ENCODE results near the gene TMC1.

Gene TMC1

DNA sequence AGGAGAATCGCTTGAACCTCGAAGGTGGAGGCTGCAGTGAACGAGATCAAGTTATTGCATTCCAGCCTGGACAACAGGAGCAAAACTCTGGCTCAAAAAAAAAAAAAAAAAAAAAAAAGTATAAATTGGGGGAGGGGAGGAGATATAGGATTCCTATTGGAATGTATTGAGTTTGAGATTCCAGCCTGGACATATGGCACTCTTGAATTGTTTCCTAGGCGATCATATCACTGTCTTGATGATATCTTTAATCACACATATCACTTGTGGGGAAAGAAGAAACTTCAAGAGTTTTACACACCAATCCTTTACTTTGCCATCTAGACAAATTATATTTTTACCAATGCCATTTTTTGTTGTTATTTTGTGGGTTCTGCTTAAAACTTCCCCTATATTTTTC lies 42.4 kb downstream of the TMC1 start:
- Mint-ChIP-seq H3K27ac (ENCODE audit: low read depth) (no peak overlapping the region), H3K4me1 (no peaks in the 10 kb centered on the region), H3K4me3 (no peak overlapping the region), H3K36me3 (ENCODE audit: insufficient read depth) (peaks cover 2% of the 10 kb centered on the region), H3K27me3 (peaks cover 11% of the 10 kb centered on the region), H3K9me3 (peaks cover 6% of the 10 kb centered on the region)
- no peak for DNase-seq (ENCODE audit: low spot score in 2 of 2)
- ATAC-seq (replicated peaks; ENCODE audit: extremely low read depth, poor library complexity, severe bottlenecking), result no peak

DNA sequence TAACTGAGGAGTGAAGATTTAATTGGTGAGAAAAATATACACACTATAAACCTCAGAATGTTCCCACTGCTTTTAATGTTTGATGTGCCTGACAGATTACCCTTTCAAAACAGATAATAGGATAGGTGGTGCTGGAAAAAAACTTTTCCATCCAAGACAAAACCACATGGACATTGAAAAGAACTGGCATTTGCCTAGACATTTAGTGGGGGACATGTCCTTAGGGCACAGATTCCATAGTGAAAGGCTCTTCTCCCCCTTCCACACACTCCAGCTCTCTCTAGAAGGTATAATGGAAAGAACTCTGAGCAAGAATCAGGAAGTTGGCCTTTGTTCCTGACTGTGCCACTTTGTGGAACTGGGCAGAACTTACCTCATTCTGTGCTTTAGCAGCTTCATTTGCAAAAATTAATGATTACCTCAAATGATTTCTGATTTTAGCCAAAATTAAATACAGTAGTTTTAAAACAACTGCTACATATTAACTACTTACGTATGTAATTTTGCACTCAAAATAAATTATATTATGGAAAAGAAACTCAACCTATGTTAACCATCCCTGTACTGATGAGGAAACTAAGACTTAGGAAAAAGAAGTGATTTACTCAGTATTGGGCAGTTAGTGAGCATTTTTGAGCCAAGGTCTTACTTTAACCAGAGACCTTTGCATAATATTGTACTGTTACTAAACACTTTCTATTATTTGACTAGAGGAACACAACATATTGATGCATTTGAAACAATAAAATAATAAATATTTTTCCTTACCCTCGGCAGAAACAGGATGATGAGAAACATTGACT lies 43.3 kb downstream of the TMC1 start:
- Mint-ChIP-seq H3K4me1 (no peaks in the 10 kb centered on the region), H3K9me3 (peaks cover 6% of the 10 kb centered on the region), H3K27ac (ENCODE audit: low read depth) (no peak overlapping the region), H3K27me3 (peaks cover 11% of the 10 kb centered on the region), H3K4me3 (no peak overlapping the region), H3K36me3 (ENCODE audit: insufficient read depth) (peaks cover 2% of the 10 kb centered on the region)
- ATAC-seq (replicated peaks; ENCODE audit: extremely low read depth, poor library complexity, severe bottlenecking) (no peak), DNase-seq (ENCODE audit: low spot score in 2 of 2) (no peak)

GRCh38 chr9:72565535-72565934 lies 44.1 kb downstream of the TMC1 start:
- no peaks in the 10 kb centered on the region for H3K4me1 Mint-ChIP-seq
- no peak overlapping the region for H3K4me3 Mint-ChIP-seq
- H3K36me3 Mint-ChIP-seq (ENCODE audit: insufficient read depth), result peaks cover 2% of the 10 kb centered on the region
- H3K9me3 Mint-ChIP-seq, result peaks cover 6% of the 10 kb centered on the region
- DNase-seq (ENCODE audit: low spot score in 2 of 2) (no peak), ATAC-seq (replicated peaks; ENCODE audit: extremely low read depth, poor library complexity, severe bottlenecking) (no peak)
- peaks cover 5% of the 10 kb centered on the region for H3K27me3 Mint-ChIP-seq
- H3K27ac Mint-ChIP-seq (ENCODE audit: low read depth), result no peak overlapping the region

DNA sequence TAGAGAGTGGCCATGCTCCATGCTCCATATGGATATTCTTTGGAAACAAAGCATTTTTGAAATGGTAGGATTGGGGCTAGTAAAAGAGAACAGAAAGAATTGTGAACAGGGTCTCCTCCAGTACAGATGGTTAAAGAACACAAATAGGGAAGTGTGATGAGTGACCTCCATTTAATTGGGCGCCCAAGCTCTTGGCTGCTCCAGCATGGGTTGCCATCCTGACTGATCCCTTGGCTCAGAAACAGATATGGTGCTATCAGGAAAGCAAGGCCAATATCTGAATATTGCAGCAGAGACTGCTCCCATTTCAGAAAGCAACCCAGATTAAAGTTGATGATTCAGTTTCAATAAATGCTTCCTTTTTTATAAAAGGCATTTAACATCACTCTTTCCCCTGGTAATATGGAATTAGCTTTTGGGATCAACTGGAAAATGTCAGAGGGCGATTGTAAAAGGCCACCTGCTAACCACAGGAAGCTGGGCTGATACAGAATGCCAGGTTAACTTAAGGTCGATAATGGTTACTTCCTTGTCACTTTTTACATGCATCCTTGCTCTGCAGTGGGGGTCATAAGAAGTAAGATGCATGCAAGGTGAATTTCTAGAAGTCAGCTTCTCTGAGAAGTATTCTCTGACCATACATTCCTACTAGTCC lies 52.9 kb downstream of the TMC1 start:
- Mint-ChIP-seq H3K27ac (ENCODE audit: low read depth) (no peak overlapping the region), H3K4me3 (no peak overlapping the region), H3K36me3 (ENCODE audit: insufficient read depth) (no peaks in the 10 kb centered on the region), H3K4me1 (no peaks in the 10 kb centered on the region), H3K27me3 (peaks cover 15% of the 10 kb centered on the region), H3K9me3 (no peaks in the 10 kb centered on the region)
- ATAC-seq (replicated peaks; ENCODE audit: extremely low read depth, poor library complexity, severe bottlenecking) (no peak), DNase-seq (ENCODE audit: low spot score in 2 of 2) (no peak)

DNA sequence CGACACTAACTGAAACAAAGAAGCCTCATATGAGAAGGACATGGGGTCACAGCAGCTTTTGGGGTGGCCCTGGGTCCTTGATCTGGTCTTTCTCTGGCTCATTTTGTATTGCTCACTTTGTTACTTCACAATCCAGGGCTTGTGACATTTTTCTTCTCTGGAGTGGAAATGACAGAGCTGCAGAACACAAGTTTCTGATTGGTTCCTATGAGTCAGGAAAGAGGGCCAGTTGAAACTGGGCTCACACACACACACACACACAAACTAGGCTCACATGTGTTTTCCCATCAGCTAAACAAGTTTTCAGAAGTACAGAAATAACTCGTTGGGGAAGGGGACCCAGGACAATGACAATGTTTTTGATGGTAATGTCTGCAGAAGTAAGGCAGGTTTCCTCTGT lies 54.3 kb downstream of the TMC1 start:
- no peak overlapping the region for H3K4me3 Mint-ChIP-seq
- no peak for ATAC-seq (replicated peaks; ENCODE audit: extremely low read depth, poor library complexity, severe bottlenecking)

GRCh38 chr9:72576087-72576486 lies 54.7 kb downstream of the TMC1 start:
- H3K4me3 Mint-ChIP-seq, result no peak overlapping the region
- no peaks in the 10 kb centered on the region for H3K4me1 Mint-ChIP-seq
- DNase-seq (ENCODE audit: low spot score in 2 of 2) (no peak), ATAC-seq (replicated peaks; ENCODE audit: extremely low read depth, poor library complexity, severe bottlenecking) (no peak)
- peaks cover 15% of the 10 kb centered on the region for H3K27me3 Mint-ChIP-seq
- H3K27ac Mint-ChIP-seq (ENCODE audit: low read depth), result no peak overlapping the region
- H3K36me3 Mint-ChIP-seq (ENCODE audit: insufficient read depth), result no peaks in the 10 kb centered on the region
- H3K9me3 Mint-ChIP-seq, result no peaks in the 10 kb centered on the region

More for the DNA sequence above, 54.3 kb downstream of the TMC1 start:
- H3K36me3 Mint-ChIP-seq (ENCODE audit: insufficient read depth), result no peaks in the 10 kb centered on the region
- peaks cover 15% of the 10 kb centered on the region for H3K27me3 Mint-ChIP-seq
- no peaks in the 10 kb centered on the region for H3K4me1 Mint-ChIP-seq
- no peaks in the 10 kb centered on the region for H3K9me3 Mint-ChIP-seq
- DNase-seq (ENCODE audit: low spot score in 2 of 2), result no peak
- H3K27ac Mint-ChIP-seq (ENCODE audit: low read depth), result no peak overlapping the region

DNA sequence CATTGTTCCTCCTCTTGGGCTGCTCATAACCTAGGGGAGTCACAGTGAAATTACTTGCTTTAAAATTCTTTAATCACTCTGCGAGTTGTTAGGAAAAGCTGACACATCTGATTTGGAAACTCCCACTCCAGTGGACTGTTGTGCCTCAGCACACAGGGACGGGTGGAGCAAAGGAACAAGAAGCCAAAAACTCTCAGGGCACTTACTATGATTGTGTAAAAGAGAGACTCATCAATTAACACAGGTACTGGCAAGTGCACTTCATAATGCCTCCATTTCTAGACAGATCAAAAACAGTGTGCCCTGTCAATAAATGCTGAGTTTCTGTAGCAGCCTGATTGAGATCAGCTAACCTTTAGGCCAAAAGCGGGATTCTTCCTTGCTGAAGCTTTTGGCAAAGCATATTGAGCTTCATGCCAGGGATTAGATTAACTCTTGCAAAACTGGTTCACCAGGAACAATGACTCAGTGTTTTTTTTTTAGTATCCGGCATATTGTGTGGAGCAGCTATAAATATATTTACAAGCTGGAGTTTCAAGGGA lies 55.9 kb downstream of the TMC1 start:
- Mint-ChIP-seq H3K9me3 (no peaks in the 10 kb centered on the region), H3K27ac (ENCODE audit: low read depth) (no peak overlapping the region), H3K4me3 (no peak overlapping the region), H3K36me3 (ENCODE audit: insufficient read depth) (no peaks in the 10 kb centered on the region), H3K4me1 (no peaks in the 10 kb centered on the region), H3K27me3 (peaks cover 15% of the 10 kb centered on the region)
- DNase-seq (ENCODE audit: low spot score in 2 of 2), result no peak
- ATAC-seq (replicated peaks; ENCODE audit: extremely low read depth, poor library complexity, severe bottlenecking), result no peak

GRCh38 chr9:72579190-72579589 lies 57.8 kb downstream of the TMC1 start:
- ATAC-seq (replicated peaks; ENCODE audit: extremely low read depth, poor library complexity, severe bottlenecking), result no peak
- Mint-ChIP-seq H3K36me3 (ENCODE audit: insufficient read depth) (no peaks in the 10 kb centered on the region), H3K9me3 (no peaks in the 10 kb centered on the region), H3K27ac (ENCODE audit: low read depth) (no peak overlapping the region), H3K27me3 (peaks cover 11% of the 10 kb centered on the region), H3K4me1 (no peaks in the 10 kb centered on the region), H3K4me3 (no peak overlapping the region)
- no peak for DNase-seq (ENCODE audit: low spot score in 2 of 2)

GRCh38 chr9:72579880-72580550 lies 58.6 kb downstream of the TMC1 start:
- Mint-ChIP-seq H3K4me1 (no peaks in the 10 kb centered on the region), H3K36me3 (ENCODE audit: insufficient read depth) (no peaks in the 10 kb centered on the region), H3K4me3 (no peak overlapping the region), H3K9me3 (no peaks in the 10 kb centered on the region), H3K27ac (ENCODE audit: low read depth) (no peak overlapping the region), H3K27me3 (peaks cover 10% of the 10 kb centered on the region)
- no peak for ATAC-seq (replicated peaks; ENCODE audit: extremely low read depth, poor library complexity, severe bottlenecking)
- DNase-seq (ENCODE audit: low spot score in 2 of 2), result no peak

DNA sequence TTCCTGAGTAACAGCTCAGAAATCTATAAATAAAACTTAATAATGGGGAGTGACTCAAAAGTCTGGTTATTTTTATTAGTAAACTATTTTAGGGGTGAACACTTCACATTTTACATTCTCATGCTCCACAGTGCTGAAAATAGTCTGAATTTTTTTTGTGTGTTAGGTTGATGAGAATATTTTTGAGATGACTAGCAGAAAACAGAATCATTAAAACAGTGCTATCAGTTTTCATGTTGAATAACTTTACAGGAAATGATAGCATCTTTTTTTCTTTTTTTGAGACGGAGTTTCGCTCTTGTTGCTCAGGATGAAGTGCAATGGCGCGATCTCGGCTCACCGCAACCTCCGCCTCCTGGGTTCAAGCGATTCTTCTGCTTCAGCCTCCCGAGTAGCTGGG lies 60.3 kb downstream of the TMC1 start:
- Mint-ChIP-seq H3K27me3 (peaks cover 10% of the 10 kb centered on the region), H3K4me3 (no peak overlapping the region), H3K9me3 (no peaks in the 10 kb centered on the region), H3K4me1 (peaks cover 4% of the 10 kb centered on the region), H3K27ac (ENCODE audit: low read depth) (no peak overlapping the region), H3K36me3 (ENCODE audit: insufficient read depth) (no peaks in the 10 kb centered on the region)
- DNase-seq (ENCODE audit: low spot score in 2 of 2) (no peak), ATAC-seq (replicated peaks; ENCODE audit: extremely low read depth, poor library complexity, severe bottlenecking) (no peak)

DNA sequence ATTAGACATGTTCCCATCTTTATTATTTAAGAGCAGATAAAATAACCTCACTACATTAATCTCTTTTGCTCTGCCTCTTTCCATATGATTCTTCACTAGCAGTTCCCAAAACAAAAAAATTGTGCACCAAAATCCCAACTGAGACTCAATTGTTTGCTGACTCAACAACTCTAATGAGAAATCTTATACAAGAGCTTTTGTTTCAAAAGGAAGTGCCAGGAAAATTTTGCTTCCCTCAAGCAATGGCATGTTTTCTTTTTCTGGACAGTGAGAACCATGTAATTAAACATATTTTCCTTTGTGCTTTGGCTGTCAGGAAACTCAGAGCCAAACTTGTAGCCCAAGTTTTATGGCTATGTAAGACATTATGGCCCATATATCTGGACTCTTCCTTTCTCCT lies 62.0 kb downstream of the TMC1 start:
- no peaks in the 10 kb centered on the region for H3K9me3 Mint-ChIP-seq
- ATAC-seq (replicated peaks; ENCODE audit: extremely low read depth, poor library complexity, severe bottlenecking), result no peak
- H3K36me3 Mint-ChIP-seq (ENCODE audit: insufficient read depth), result no peaks in the 10 kb centered on the region
- no peak overlapping the region for H3K4me3 Mint-ChIP-seq
- peaks cover 10% of the 10 kb centered on the region for H3K27me3 Mint-ChIP-seq
- no peak overlapping the region for H3K27ac Mint-ChIP-seq (ENCODE audit: low read depth)
- no peak for DNase-seq (ENCODE audit: low spot score in 2 of 2)
- peaks cover 6% of the 10 kb centered on the region for H3K4me1 Mint-ChIP-seq

GRCh38 chr9:72586388-72587130 lies 65.2 kb downstream of the TMC1 start:
- Mint-ChIP-seq H3K27me3 (peaks cover 10% of the 10 kb centered on the region), H3K4me1 (peaks cover 6% of the 10 kb centered on the region), H3K27ac (ENCODE audit: low read depth) (no peak overlapping the region), H3K4me3 (no peak overlapping the region), H3K36me3 (ENCODE audit: insufficient read depth) (no peaks in the 10 kb centered on the region), H3K9me3 (no peaks in the 10 kb centered on the region)
- ATAC-seq (replicated peaks; ENCODE audit: extremely low read depth, poor library complexity, severe bottlenecking) (peak; percentile 71), DNase-seq (ENCODE audit: low spot score in 2 of 2) (no peak)
